GM12875 (cell line): ENCODE measurements around the gene BIK.
"Not testable (repeated sequence)": the region's sequence is repeated elsewhere in the genome, so short reads cannot be mapped to it uniquely, and the experiment has no call there.

Experiments used
- H3K4me3 ChIP-seq: one replicate; pipeline ENCODE4 v1.5.1; 2011; ENCODE audit warnings: low read depth, low read length, control low read depth
- CTCF ChIP-seq: IDR thresholded peaks from 2 replicates; pipeline ENCODE4 v1.5.1; 2011; ENCODE audit warnings: low read depth, mild to moderate bottlenecking, control low read depth, inconsistent platforms, low read length, moderate library complexity, borderline replicate concordance; ENCODE audit not compliant: insufficient read depth

BIK gene

DNA sequence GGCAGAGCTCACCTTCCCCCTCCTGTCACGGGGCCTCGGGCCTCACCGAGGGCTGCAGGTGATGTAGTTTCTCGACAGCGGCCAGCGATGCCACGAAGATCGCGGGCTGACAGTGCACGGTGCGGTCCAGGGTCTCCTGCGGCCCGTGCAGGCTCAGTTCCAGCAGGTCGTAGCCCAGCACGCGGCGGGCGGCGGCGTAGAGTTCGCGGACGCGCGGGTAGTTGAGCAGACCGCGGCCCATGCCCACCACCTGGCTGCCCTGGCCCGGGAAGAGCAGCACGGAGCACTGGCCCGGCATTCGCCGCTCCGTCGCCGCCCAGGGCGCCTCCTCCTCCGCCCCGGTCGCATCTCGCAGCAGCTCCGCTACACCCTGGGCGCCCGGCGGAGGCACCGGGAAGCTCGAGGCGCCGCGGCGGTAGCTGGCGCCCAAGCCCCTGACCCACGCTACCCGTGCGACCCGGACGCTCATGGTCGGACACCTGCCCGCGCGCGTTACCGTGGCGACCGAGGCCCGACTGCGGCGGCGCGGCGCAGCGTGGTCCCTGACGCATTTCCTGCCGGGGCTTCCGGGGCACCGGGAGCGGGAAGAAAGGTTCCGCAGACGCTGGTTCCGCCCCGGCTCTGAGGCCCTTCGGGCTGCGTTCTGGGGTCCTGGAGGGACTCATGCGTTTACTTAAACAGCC is 32.5 kb downstream of the BIK start, which contains the start of gene MCAT:
Gene MCAT, minus strand, starts transcription at position 519 of the 683 bp plus-strand sequence. Its CDS starts 50 bp downstream, at position 469.
- peak within 1 kb of the TSS; percentile 99 for H3K4me3 ChIP-seq
- TF ChIP-seq CTCF = no peak

DNA sequence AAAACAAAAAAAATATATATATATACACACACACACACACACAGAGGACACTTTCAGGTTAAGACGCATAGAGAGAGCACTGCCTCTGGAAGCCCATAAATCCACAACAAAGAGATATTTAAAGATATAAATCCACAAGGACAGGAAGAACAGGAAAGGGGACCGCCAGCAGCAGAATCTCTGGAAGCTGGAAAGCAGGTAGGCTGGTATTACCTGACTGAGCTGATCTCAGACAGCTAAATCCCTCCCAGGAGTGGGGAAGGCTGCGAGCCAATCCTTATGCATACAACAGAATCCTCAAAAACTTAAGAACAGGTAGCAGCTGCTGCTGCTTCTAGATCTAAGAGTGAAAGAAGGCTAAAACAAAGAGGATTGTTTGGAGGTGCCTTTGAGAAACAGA is 34.4 kb downstream of the BIK start:
- H3K4me3 ChIP-seq = no peak overlapping the region
- no peak for TF ChIP-seq CTCF

- H3K4me3 ChIP-seq = not testable (repeated sequence)
These were observed 34.8 kb downstream of the BIK start for GRCh38 chr22:43145371-43145770.

GRCh38 chr22:43146332-43146731 is 35.8 kb downstream of the BIK start:
- not testable (repeated sequence) for H3K4me3 ChIP-seq

- TF ChIP-seq CTCF = no peak
- H3K4me3 ChIP-seq = no peak overlapping the region
These were observed 37.3 kb downstream of the BIK start for GRCh38 chr22:43147821-43148220.

GRCh38 chr22:43148581-43148980 is 38.0 kb downstream of the BIK start:
- no peak overlapping the region for H3K4me3 ChIP-seq
- TF ChIP-seq CTCF = no peak

- no peak for TF ChIP-seq CTCF
- H3K4me3 ChIP-seq = peak overlapping the region; percentile 52
These were observed 40.2 kb downstream of the BIK start for GRCh38 chr22:43150731-43151206.

DNA sequence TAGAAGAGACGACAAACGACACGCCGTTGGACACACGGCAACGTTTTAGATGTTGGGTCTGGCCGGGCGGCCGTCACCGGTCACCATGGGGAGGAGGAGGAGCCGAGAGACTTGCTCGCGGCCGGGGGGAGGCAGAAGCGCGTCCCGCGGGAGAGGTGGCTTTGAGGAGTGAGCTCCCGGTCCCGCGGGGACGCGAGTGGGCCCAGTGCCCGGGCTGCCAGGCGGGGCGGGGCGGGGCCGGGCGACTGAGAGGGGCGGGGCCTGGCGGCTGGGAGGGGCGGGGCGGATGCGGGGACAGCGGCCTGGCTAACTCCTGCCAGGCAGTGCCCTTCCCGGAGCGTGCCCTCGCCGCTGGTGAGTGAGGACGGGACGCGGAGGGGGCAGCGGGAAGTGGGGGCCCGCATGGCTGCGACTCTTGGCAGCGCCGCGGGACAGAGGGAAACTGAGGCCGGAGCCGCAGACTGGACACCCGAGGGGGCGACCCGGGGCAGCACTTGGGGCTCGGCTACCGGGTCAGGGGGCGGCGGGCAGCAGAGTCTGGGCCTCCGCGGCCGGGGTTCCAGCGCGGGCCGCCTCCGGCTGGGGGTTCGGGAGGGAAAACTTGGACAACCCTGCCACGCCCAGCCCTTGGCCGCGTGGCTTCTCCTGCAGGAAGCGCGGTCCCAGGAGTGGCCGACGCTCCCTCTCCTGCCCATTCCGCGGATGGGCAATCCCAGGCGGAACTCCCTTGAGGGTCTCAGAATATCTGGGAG is 40.9 kb downstream of the BIK start, which contains the start of gene TSPO:
Gene TSPO, plus strand, starts transcription at position 309 of the 752 bp plus-strand sequence. CDS start 7,680 bp downstream, outside the sequence.
- no peak for TF ChIP-seq CTCF
- peak within 1 kb of the TSS; percentile 52 for H3K4me3 ChIP-seq
